Measurements from ENCODE around the gene RTN4.

RTN4 gene

DNA sequence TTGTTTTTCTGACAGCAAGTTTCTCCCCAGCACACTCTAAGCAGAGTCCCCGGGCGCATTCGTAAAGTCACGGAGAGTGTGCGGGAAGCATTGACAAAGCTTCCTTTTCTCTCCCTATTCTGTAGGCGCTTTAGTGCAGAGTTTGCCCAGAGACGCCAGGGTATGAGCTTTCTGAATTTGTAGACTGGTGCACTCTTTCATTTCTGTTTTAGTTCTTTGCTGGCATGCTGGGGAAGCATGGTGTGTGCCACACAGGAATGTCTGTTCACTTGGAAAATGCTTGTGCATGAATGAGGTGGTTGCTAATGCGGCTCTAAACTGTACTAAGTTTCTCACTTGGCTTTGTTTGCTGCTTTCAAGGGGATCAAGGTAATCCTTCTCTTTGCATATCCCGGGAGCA is 102.6 kb downstream of the RTN4 start:
- no peak for DNase-seq

DNA sequence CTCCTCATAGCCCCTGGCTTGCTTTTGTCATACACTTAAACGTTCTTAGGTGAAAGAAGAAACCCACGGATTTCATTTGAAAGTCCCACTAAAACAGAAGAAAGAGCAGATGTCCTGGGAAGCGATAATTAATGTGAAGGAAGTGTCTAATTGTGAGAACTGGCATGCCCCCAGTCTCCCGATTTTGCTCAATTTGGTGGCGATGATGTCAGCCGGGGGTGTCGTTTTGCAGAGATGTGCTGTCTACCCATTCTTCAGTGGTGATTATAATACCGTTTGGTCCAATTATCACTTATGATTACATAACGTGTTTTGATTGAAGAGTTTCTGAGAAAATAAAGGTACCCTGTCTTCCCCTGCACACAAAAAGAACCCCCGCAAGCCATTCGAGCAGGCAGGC is 103.1 kb downstream of the RTN4 start:
- DNase-seq, result no peak

DNA sequence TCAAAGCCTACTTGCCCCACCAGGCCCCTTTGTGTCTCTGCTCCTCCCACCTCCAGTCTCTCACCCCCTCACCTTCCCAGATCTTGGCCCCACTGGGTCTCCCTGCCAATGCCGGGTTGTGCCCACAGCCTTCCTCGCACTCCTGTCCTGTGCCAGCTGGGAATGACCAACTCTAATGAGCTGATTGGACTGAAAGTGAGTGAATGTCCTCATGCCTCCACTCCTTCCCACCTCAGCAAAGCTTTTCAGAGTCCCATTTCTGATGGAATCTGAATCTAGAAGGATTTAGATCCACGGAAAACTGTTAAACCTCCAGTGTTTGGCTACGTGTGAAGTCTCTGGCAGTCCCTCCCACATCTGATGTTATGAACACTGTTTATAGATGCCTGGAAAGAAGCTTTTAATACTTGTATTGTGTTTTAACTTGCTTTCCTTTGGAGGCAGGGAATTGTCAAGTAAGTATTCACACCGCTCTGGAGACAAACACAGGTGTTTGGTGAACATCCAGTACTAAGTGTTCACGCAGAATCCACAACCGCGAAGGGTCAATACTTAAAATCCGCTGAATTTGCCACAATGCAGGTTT is 103.9 kb downstream of the RTN4 start:
- no peak for DNase-seq

DNA sequence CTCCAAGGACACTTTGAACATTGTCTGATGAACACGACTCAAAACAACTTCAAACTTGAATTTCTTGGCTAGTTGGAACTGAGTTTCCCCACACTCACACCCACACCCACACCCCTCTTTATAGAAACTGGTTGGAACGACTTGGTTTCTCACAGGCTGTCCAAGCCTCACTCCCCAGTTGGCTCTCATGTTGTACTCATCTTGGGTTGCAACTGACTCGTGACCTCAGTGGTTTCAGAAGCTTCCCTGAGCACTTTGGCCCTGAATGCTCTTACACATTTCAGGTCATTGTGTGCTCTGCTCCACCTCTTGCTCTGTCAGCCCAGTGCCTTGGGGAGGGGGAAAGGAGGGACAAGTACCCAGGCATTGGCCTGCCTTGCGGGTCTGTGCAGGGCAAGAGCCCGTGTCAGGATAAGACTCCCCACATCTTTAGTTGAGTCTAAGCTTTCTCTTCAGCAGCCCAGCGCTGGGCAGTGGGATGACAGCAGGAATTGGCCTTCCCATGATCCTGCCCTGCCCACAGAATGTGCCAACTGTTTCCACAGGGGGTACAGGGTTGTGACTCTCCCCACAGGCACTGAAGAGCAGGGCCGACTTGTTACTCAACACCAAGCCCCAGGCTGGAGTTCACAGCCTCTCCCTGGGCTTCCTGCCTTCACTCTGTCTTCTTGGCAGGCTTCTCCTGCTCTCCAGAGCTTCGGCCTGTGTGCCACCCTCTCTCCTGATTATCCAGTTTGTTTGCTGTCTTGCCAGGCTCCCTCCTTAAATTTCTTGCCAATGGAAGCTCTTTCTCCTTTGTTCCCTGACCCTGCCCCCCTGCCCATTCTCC is 104.6 kb downstream of the RTN4 start:
- peak; percentile 32 for DNase-seq

GRCh38 chr2:54944724-54945326 is 105.4 kb downstream of the RTN4 start:
- no peak for DNase-seq

GRCh38 chr2:54942373-54942772 is 107.9 kb downstream of the RTN4 start:
- no peak for DNase-seq

DNA sequence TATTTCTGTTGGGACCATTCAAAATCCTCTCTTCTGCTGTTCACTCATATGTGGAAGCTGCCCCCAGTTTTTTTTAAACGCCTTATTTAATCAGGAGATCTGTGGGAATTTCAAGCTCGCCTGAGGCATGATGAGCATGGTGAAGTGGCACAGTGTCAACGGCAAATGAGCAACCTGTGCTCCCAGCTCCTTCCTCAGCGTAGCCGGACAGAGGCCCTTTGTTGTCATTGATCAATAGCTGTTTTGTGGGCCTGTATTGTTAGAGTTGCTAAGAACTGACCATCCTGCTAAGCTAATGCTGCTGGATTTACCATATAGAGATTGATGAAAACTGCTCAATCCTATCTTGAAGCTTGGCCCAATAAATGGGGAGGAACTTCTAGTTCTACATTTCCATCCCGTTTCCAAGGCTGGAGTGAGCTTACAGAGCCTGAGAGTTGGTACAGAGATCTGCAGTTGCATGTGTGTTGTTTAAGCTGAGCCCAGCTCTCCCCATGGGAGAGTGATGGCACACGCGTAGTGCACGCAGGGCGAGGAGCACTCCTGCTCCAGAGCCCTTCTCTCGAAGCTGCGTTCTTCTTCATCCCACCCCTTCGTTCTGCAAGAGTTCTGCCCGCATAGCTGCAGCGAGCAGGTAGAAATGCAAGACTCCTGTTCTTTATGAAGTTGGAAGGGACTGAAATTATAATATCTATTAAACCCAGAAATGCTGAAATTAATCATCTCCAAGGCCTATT is 108.8 kb downstream of the RTN4 start:
- no peak for DNase-seq

GRCh38 chr2:54940723-54941122 is 109.5 kb downstream of the RTN4 start:
- DNase-seq, result no peak

- DNase-seq, result no peak
Measured at GRCh38 chr2:54939446-54940118, 110.7 kb downstream of the RTN4 start.

- no peak for DNase-seq
Measured at GRCh38 chr2:54936766-54937165, 113.5 kb downstream of the RTN4 start.

GRCh38 chr2:54935389-54935788 is 114.9 kb downstream of the RTN4 start:
- no peak for DNase-seq

DNA sequence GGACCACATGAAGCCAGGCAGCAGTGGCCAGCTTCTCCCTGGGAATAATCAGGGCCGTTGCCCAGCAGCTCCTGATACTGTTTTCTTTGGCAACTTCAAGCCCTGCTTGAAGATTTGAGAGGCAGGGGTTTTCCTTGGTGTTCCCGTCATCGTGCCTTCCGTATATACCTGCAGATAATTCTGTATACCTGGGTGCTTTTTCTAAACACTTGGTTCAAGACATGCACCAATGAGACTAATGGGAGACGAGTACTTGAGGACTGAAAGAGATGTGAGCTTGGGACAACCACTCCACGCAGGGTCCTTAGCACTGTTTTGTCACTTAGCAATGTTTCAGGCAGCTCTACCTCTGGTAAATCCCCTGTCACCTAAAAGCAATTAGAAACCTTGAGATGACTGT is 118.8 kb downstream of the RTN4 start:
- no peak for DNase-seq

GRCh38 chr2:54928719-54929118 is 121.5 kb downstream of the RTN4 start:
- no peak for DNase-seq

DNA sequence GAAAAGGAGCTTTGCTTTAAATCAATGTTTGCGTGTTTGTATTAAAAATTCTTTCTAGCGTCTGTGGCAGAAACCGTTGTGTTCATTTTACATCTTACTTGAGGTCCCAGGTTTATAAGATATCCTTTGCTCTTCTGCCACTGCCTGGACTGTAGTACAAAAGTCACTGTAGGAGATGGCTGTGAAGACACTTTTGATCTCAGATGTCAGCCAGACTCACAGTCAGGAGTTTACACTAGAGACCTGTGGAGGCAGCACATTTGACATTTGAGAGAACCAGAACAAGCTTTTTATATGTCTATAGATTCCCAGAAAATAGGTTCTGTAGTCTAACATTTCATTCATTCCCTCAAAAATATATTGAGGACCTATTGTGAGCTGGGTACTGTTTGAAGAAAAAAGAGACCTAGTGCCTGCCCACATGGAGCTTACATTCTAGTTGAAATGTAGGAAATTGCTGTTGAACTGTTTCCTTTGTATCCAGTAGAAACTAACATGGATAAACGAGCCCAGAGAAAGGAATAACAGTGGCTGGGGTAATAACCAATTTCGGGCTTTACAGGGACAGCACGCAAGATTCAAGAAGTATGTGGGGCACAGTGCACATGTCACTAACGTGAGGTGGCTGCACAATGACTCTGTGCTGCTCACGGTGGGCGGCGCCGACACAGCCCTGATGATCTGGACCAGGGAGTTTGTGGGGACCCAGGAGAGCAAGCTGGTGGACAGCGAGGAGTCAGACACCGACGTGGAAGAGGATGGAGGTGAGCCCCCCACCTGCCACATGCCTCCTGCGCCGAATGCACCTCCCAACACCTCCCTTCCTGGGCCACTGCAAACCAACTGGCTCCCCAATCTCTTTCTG is 122.3 kb downstream of the RTN4 start:
- DNase-seq, result no peak

GRCh38 chr2:54927085-54927750 is 123.0 kb downstream of the RTN4 start:
- no peak for DNase-seq

GRCh38 chr2:54925022-54925421 is 125.2 kb downstream of the RTN4 start:
- no peak for DNase-seq

DNA sequence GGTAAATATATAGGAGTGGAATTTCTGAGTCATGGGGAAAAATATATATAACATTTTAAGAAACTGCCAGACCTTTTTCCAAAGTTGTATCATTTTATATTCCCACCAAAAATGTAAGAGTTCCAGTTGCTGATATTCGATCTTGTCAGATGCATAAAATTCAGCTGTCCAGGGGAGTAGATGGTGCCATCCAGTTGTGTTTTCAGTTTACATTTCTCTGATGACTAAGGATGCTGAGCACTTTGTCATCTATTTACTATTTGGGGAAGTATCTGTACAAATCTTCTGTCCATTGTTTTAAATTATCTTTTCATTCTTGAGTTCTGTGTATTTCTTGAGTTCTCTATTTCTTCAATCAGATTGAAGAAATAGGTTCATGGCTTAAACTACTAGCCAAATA is 126.1 kb downstream of the RTN4 start:
- no peak for DNase-seq

All from fibroblast of skin of abdomen (primary cell).